Right cardiac atrium (tissue), 5 donors: ENCODE results near the gene CDK5RAP2. TPM values are rescaled to one million over a fixed set of nuclear protein-coding genes. Genes with fewer than 3 reads are reported as not detected.

Experiments used
- ATAC-seq, 2 donors: fragments of 200-7000 bp; cut with Tn5 transposase; one replicate each; pipeline versions ENCODE4 v1.8.0 to v1.9.1; 2020; ENCODE audit warnings: moderate library complexity in 2 of 2, mild to moderate bottlenecking in 1 of 2
- DNase-seq, 3 donors: peaks; one replicate each; pipeline ENCODE4 v3.0.0-alpha.2; 2020
- H3K27ac ChIP-seq: one replicate; pipeline ENCODE4 v1.5.1; 2013; ENCODE audit warnings: mild to moderate bottlenecking, low read length, control low read depth, moderate library complexity
- H3K27me3 ChIP-seq: one replicate; pipeline ENCODE4 v1.6.1; 2013; ENCODE audit not compliant: control insufficient read depth, insufficient read depth
- H3K4me1 ChIP-seq: one replicate; pipeline ENCODE4 v1.6.1; 2013; ENCODE audit warnings: low read length; ENCODE audit not compliant: control insufficient read depth, insufficient read depth
- H3K4me3 ChIP-seq: one replicate; pipeline ENCODE4 v1.5.1; 2013; ENCODE audit warnings: low read length, control low read depth
- H3K9me3 ChIP-seq: one replicate; pipeline ENCODE4 v1.6.1; 2013; ENCODE audit warnings: low read length; ENCODE audit not compliant: control insufficient read depth
- WGBS: extraction: QIAGEN DNeasy Blood & Tissue Kit; methylation state at CpG from one replicate; pipeline ENCODE4 v1.1.7; 2013; 5-methylcytosine and 5-hydroxymethylcytosine counted together
- intact Hi-C, 4 donors: fragments of 100-400 bp; cut with DNase I; formaldehyde crosslinking; loops; one replicate each; pipeline versions ENCODE4 v1.11.0 to v1.14.0; 2022 to 2023
- polyA plus RNA-seq: library from polyadenylated mRNA; stranded (reverse); fragments of 200-250 nt; gene quantifications from one replicate; pipeline ENCODE4 v1.2.3, GENCODE V29; 2013
- total RNA-seq, 4 donors: library from RNA; stranded (reverse); fragmentation: NEBNext Ultra II Directional; extraction: Animal tissue kit (Norgen Biotek cat#: 25700); gene quantifications; one replicate each; pipeline ENCODE4 v1.2.1, GENCODE V29; 2021
- donor health status: healthy with polysubstance abuse.
- donor health status: DM: no; HTN: yes; CAD: no.
- donor health status: DM: no; HTN: no; CAD: no.
- donor health status: DM: no; HTN: yes; CAD: no; lungs with severe emphysema.
- donor health status: DM: yes; HTN: yes; CAD: no.

Gene CDK5RAP2
- total and polyA plus RNA-seq, 5 donors, result 28.0 to 63.6 (median 46.3) TPM

GRCh38 chr9:120366644-120367019, 213.3 kb downstream of the CDK5RAP2 start:
- H3K9me3 ChIP-seq, result peaks cover 2% of the 10 kb centered on the region
- intact Hi-C loops, result no loop called here
- ATAC-seq (peak; percentile 60 to 86), DNase-seq (peak in 1 of 3 donors; percentile 75)
- no peak overlapping the region for H3K27ac ChIP-seq
- 14% methylated on average over 4 of the region's 4 CpGs for WGBS
- no peak overlapping the region for H3K4me3 ChIP-seq
- peaks cover 3% of the 10 kb centered on the region for H3K4me1 ChIP-seq
- no peaks in the 10 kb centered on the region for H3K27me3 ChIP-seq

GRCh38 chr9:120365386-120365785, 214.6 kb downstream of the CDK5RAP2 start:
- Histone ChIP-seq H3K27ac (no peak overlapping the region), H3K9me3 (peaks cover 2% of the 10 kb centered on the region), H3K27me3 (no peaks in the 10 kb centered on the region), H3K4me1 (peaks cover 3% of the 10 kb centered on the region), H3K4me3 (no peak overlapping the region)
- WGBS, result 87% methylated on average over 1 of the region's 1 CpG
- DNase-seq (no peak), ATAC-seq (no peak)
- intact Hi-C loops, result no loop called here

GRCh38 chr9:120363697-120364096, 216.3 kb downstream of the CDK5RAP2 start:
- H3K27me3 ChIP-seq, result no peaks in the 10 kb centered on the region
- WGBS, result 30% methylated on average over 2 of the region's 2 CpGs
- H3K4me1 ChIP-seq, result peaks cover 3% of the 10 kb centered on the region
- intact Hi-C loops, result no loop called here
- ATAC-seq, result no peak
- DNase-seq, result no peak
- no peak overlapping the region for H3K27ac ChIP-seq
- no peak overlapping the region for H3K4me3 ChIP-seq
- peaks cover 2% of the 10 kb centered on the region for H3K9me3 ChIP-seq

- Histone ChIP-seq H3K27ac (no peak overlapping the region), H3K9me3 (peaks cover 2% of the 10 kb centered on the region), H3K4me1 (peaks cover 3% of the 10 kb centered on the region), H3K4me3 (no peak overlapping the region), H3K27me3 (no peaks in the 10 kb centered on the region)
- intact Hi-C loops, result no loop called here
- DNase-seq (no peak), ATAC-seq (no peak)
- 80% methylated on average over 3 of the region's 3 CpGs for WGBS
Measured at GRCh38 chr9:120362446-120362845, 217.5 kb downstream of the CDK5RAP2 start.

GRCh38 chr9:120361551-120361950, 218.4 kb downstream of the CDK5RAP2 start:
- intact Hi-C loops, result no loop called here
- no peak for ATAC-seq

GRCh38 chr9:120360510-120360909, 219.5 kb downstream of the CDK5RAP2 start:
- Histone ChIP-seq H3K27me3 (no peaks in the 10 kb centered on the region), H3K4me3 (no peak overlapping the region), H3K4me1 (no peaks in the 10 kb centered on the region), H3K9me3 (no peaks in the 10 kb centered on the region), H3K27ac (no peak overlapping the region)
- 91% methylated on average over 4 of the region's 4 CpGs for WGBS
- ATAC-seq, result no peak
- intact Hi-C loops, result no loop called here
- no peak for DNase-seq

More at GRCh38 chr9:120361551-120361950, 218.4 kb downstream of the CDK5RAP2 start:
- H3K27ac ChIP-seq, result no peak overlapping the region
- WGBS, result 91% methylated on average over 4 of the region's 4 CpGs
- H3K4me1 ChIP-seq, result peaks cover 2% of the 10 kb centered on the region
- H3K27me3 ChIP-seq, result no peaks in the 10 kb centered on the region
- no peak for DNase-seq
- peaks cover under 1% of the 10 kb centered on the region for H3K9me3 ChIP-seq
- no peak overlapping the region for H3K4me3 ChIP-seq

GRCh38 chr9:120360046-120360445, 219.9 kb downstream of the CDK5RAP2 start:
- Histone ChIP-seq H3K4me1 (no peaks in the 10 kb centered on the region), H3K9me3 (no peaks in the 10 kb centered on the region), H3K4me3 (no peak overlapping the region), H3K27ac (no peak overlapping the region), H3K27me3 (no peaks in the 10 kb centered on the region)
- ATAC-seq (no peak), DNase-seq (no peak)
- intact Hi-C loops, result no loop called here
- 87% methylated on average over 4 of the region's 4 CpGs for WGBS

GRCh38 chr9:120358877-120359276, 221.1 kb downstream of the CDK5RAP2 start:
- no peak for DNase-seq
- no peak overlapping the region for H3K4me3 ChIP-seq
- no peak for ATAC-seq
- intact Hi-C loops, result no loop called here
- no peaks in the 10 kb centered on the region for H3K9me3 ChIP-seq
- 92% methylated on average over 7 of the region's 7 CpGs for WGBS
- H3K4me1 ChIP-seq, result no peaks in the 10 kb centered on the region
- no peaks in the 10 kb centered on the region for H3K27me3 ChIP-seq
- no peak overlapping the region for H3K27ac ChIP-seq

- Histone ChIP-seq H3K27ac (no peak overlapping the region), H3K9me3 (no peaks in the 10 kb centered on the region), H3K27me3 (no peaks in the 10 kb centered on the region), H3K4me1 (no peaks in the 10 kb centered on the region), H3K4me3 (no peak overlapping the region)
- 55% methylated on average over 5 of the region's 5 CpGs for WGBS
- intact Hi-C loops, result no loop called here
- DNase-seq, result no peak
- ATAC-seq, result no peak
Measured at GRCh38 chr9:120353506-120353905, 226.5 kb downstream of the CDK5RAP2 start.

GRCh38 chr9:120351106-120351505, 228.9 kb downstream of the CDK5RAP2 start:
- H3K9me3 ChIP-seq, result no peaks in the 10 kb centered on the region
- ATAC-seq (no peak), DNase-seq (no peak)
- no peak overlapping the region for H3K4me3 ChIP-seq
- 76% methylated on average over 9 of the region's 9 CpGs for WGBS
- H3K27me3 ChIP-seq, result no peaks in the 10 kb centered on the region
- no peak overlapping the region for H3K27ac ChIP-seq
- intact Hi-C loops, result no loop called here
- H3K4me1 ChIP-seq, result no peaks in the 10 kb centered on the region

GRCh38 chr9:120350596-120350995, 229.4 kb downstream of the CDK5RAP2 start:
- 72% methylated on average over 4 of the region's 4 CpGs for WGBS
- Histone ChIP-seq H3K4me1 (no peaks in the 10 kb centered on the region), H3K27me3 (no peaks in the 10 kb centered on the region), H3K27ac (no peak overlapping the region), H3K4me3 (no peak overlapping the region), H3K9me3 (no peaks in the 10 kb centered on the region)
- intact Hi-C loops, result no loop called here
- ATAC-seq, result no peak
- DNase-seq, result no peak

- H3K4me1 ChIP-seq, result no peaks in the 10 kb centered on the region
- no peak overlapping the region for H3K4me3 ChIP-seq
- intact Hi-C loops, result loop anchor here in 3 of 4 donors (5.0 to 10.0 kb wide), 2 partner anchors 792 to 794 kb away; no protein-coding TSS in a partner anchor
- no peaks in the 10 kb centered on the region for H3K9me3 ChIP-seq
- DNase-seq (peak; percentile 32 to 63 (median 50)), ATAC-seq (peak; percentile 76 to 86)
- H3K27me3 ChIP-seq, result no peaks in the 10 kb centered on the region
- WGBS, result 20% methylated on average over 16 of the region's 16 CpGs
- no peak overlapping the region for H3K27ac ChIP-seq
Measured at GRCh38 chr9:120348951-120349429, 231.0 kb downstream of the CDK5RAP2 start.
